Femur (tissue), 1 donor: ENCODE results near the gene CNTLN.
"Not testable (repeated sequence)": the region's sequence is repeated elsewhere in the genome, so short reads cannot be mapped to it uniquely, and the experiment has no call there.

Experiments used
- DNase-seq: peaks from one replicate; pipeline ENCODE4 v3.0.0-alpha.2; 2017

Gene CNTLN

GRCh38 chr9:17322882-17323864 lies 188.3 kb downstream of the CNTLN start:
- no peak for DNase-seq

GRCh38 chr9:17328331-17328730 lies 193.5 kb downstream of the CNTLN start:
- DNase-seq = no peak

GRCh38 chr9:17330097-17330496 lies 195.3 kb downstream of the CNTLN start:
- no peak for DNase-seq

- no peak for DNase-seq
Measured at GRCh38 chr9:17332115-17332514, 197.3 kb downstream of the CNTLN start.

GRCh38 chr9:17339156-17339555 lies 204.3 kb downstream of the CNTLN start:
- DNase-seq = no peak

- no peak for DNase-seq
Measured at GRCh38 chr9:17342696-17343095, 207.9 kb downstream of the CNTLN start.

GRCh38 chr9:17349831-17350230 lies 215.0 kb downstream of the CNTLN start:
- DNase-seq = no peak

- DNase-seq = not testable (repeated sequence)
Measured at GRCh38 chr9:17354006-17354405, 219.2 kb downstream of the CNTLN start.

- no peak for DNase-seq
Measured at GRCh38 chr9:17361378-17361777, 226.5 kb downstream of the CNTLN start.

GRCh38 chr9:17367035-17367434 lies 232.2 kb downstream of the CNTLN start:
- no peak for DNase-seq

- no peak for DNase-seq
Measured at GRCh38 chr9:17380126-17380861, 245.5 kb downstream of the CNTLN start.

- no peak for DNase-seq
Measured at GRCh38 chr9:17387565-17387964, 252.7 kb downstream of the CNTLN start.

GRCh38 chr9:17389026-17389425 lies 254.2 kb downstream of the CNTLN start:
- DNase-seq = no peak

GRCh38 chr9:17394881-17395510 lies 260.2 kb downstream of the CNTLN start:
- DNase-seq = no peak

- not testable (repeated sequence) for DNase-seq
Measured at GRCh38 chr9:17397166-17397728, 262.4 kb downstream of the CNTLN start.

GRCh38 chr9:17398350-17398749 lies 263.5 kb downstream of the CNTLN start:
- no peak for DNase-seq

GRCh38 chr9:17401858-17402257 lies 267.0 kb downstream of the CNTLN start:
- no peak for DNase-seq

GRCh38 chr9:17402309-17402708 lies 267.5 kb downstream of the CNTLN start:
- DNase-seq = no peak

- DNase-seq = no peak
Measured at GRCh38 chr9:17403539-17403938, 268.7 kb downstream of the CNTLN start.

- no peak for DNase-seq
Measured at GRCh38 chr9:17414986-17415385, 280.1 kb downstream of the CNTLN start.

- no peak for DNase-seq
Measured at GRCh38 chr9:17422994-17423680, 288.3 kb downstream of the CNTLN start.

- DNase-seq = no peak
Measured at GRCh38 chr9:17423681-17424011, 288.8 kb downstream of the CNTLN start.

GRCh38 chr9:17425384-17425783 lies 290.5 kb downstream of the CNTLN start:
- DNase-seq = no peak
